ENCODE measurements around the gene RTL3. TPM values are rescaled to one million over a fixed set of nuclear protein-coding genes. Genes with fewer than 3 reads are reported as not detected.

The RTL3 gene
- polyA plus RNA-seq, 1 donor: 0.99 TPM

GRCh38 chrX:78619834-78620233 is 39.3 kb downstream of the RTL3 start:
- DNase-seq: peak; percentile 45

- no peak for DNase-seq
Observed at GRCh38 chrX:78618987-78619386, 40.1 kb downstream of the RTL3 start.

GRCh38 chrX:78614264-78614663 is 44.9 kb downstream of the RTL3 start:
- DNase-seq: no peak

Other genes starting within 250 kb of the RTL3 start
- 39.1 TPM for gene LPAR4, start 88.4 kb upstream of the RTL3 start, polyA plus RNA-seq (ENCODE audit: insufficient read length)

Measured in hindlimb muscle (tissue), 1 donor.